Prostate gland (tissue), 2 donors: ENCODE measurements around the gene HCFC1R1. TPM values are rescaled to one million over a fixed set of nuclear protein-coding genes. Genes with fewer than 3 reads are reported as not detected.

Experiments used
- DNase-seq: peaks from one replicate; pipeline ENCODE4 v3.0.0-alpha.2; 2019; ENCODE audit warnings: low spot score
- H3K27ac ChIP-seq, 2 donors: fragments of 200-600 bp; sonication (generic); 2 replicates each; pipeline ENCODE4 v1.5.1; 2017 to 2019
- H3K27me3 ChIP-seq: fragments of 200-600 bp; sonication (generic); replicated peaks from 2 replicates; pipeline ENCODE4 v1.5.1; 2019; ENCODE audit not compliant: insufficient read depth
- H3K36me3 ChIP-seq, 2 donors: fragments of 200-600 bp; sonication (generic); 1 replicate in 1 of 2; 2 replicates in 1 of 2; pipeline versions ENCODE4 v1.5.1 to v1.8.1; 2017 to 2019
- H3K4me1 ChIP-seq: fragments of 200-600 bp; sonication (generic); replicated peaks from 2 replicates; pipeline ENCODE4 v1.5.1; 2019
- H3K4me3 ChIP-seq, 2 donors: fragments of 200-600 bp; sonication (generic); 2 replicates each; pipeline ENCODE4 v1.5.1; 2017 to 2019
- H3K9me3 ChIP-seq: fragments of 200-600 bp; sonication (generic); 2 replicates; pipeline ENCODE4 v1.5.1; 2017
- CTCF ChIP-seq, 4 experiments: fragments of 200-600 bp in 2 of 4; fragments of 450-650 bp in 2 of 4; sonication (generic) in 2 of 4; IDR thresholded peaks; 1 replicate in 3 of 4; 2 replicates in 1 of 4; pipeline ENCODE4 v1.5.1; 2016 to 2019; ENCODE audit warnings: antibody characterized with exemption in 4 of 4, mild to moderate bottlenecking in 2 of 4, moderate library complexity in 2 of 4
- POLR2A ChIP-seq: fragments of 450-650 bp; IDR thresholded peaks from one replicate; pipeline ENCODE4 v1.6.1; 2016; ENCODE audit warnings: antibody characterized with exemption, mild to moderate bottlenecking
- POLR2AphosphoS5 ChIP-seq: sonication (generic); formaldehyde crosslinking; IDR thresholded peaks from one replicate; pipeline ENCODE4 v1.6.1; 2017; ENCODE audit warnings: antibody characterized with exemption
- WGBS: methylation state at CpG from one replicate; pipeline ENCODE4 v1.1.5; 2018; 5-methylcytosine and 5-hydroxymethylcytosine counted together
- intact Hi-C: fragments of 100-400 bp; cut with DNase I; formaldehyde crosslinking; loops from one replicate; pipeline ENCODE4 v1.14.2; 2022
- total RNA-seq, 2 donors: library from RNA; depleted of rRNA; stranded (reverse); fragments of >200 nt; gene quantifications; one replicate each; pipeline ENCODE4 v1.1.0, GENCODE V29; 2016

HCFC1R1 gene
- total RNA-seq, 2 donors from 2014 or later = 52.4 to 67.0 TPM

GRCh38 chr16:3023415-3023668 is 400 bp downstream of the HCFC1R1 start:
- peaks cover 27% of the 10 kb centered on the region for H3K4me1 ChIP-seq
- WGBS = 0% methylated on average over 6 of the region's 6 CpGs
- H3K4me3 ChIP-seq = peak overlapping the region; percentile 38 to 63
- H3K9me3 ChIP-seq = no peaks in the 10 kb centered on the region
- H3K36me3 ChIP-seq = no peaks in the 10 kb centered on the region
- no peaks in the 10 kb centered on the region for H3K27me3 ChIP-seq
- DNase-seq = no peak
- intact Hi-C loops = no loop called here
- TF ChIP-seq POLR2A = no peak
- TF ChIP-seq POLR2AphosphoS5 = no peak
- no peak for TF ChIP-seq CTCF (IDR thresholded peaks at IDR 0.05)
- peak overlapping the region; percentile 89 to 94 for H3K27ac ChIP-seq

GRCh38 chr16:3022684-3023414 is 893 bp downstream of the HCFC1R1 start:
- intact Hi-C loops = no loop called here
- Histone ChIP-seq H3K9me3 (no peaks in the 10 kb centered on the region), H3K27ac (peak overlapping the region; percentile 89 to 94), H3K27me3 (no peaks in the 10 kb centered on the region), H3K4me3 (peak overlapping the region; percentile 38 to 63), H3K4me1 (peaks cover 22% of the 10 kb centered on the region), H3K36me3 (no peaks in the 10 kb centered on the region)
- DNase-seq = no peak
- WGBS = 36% methylated on average over 8 of the region's 8 CpGs
- TF ChIP-seq POLR2AphosphoS5 = no peak
- TF ChIP-seq POLR2A = no peak
- no peak for TF ChIP-seq CTCF (IDR thresholded peaks at IDR 0.05)

GRCh38 chr16:3022208-3022683 is 1.5 kb downstream of the HCFC1R1 start:
- Histone ChIP-seq H3K4me3 (peak overlapping the region; percentile 48 to 54), H3K36me3 (no peaks in the 10 kb centered on the region), H3K4me1 (peaks cover 21% of the 10 kb centered on the region), H3K27ac (peak overlapping the region; percentile 89 to 94), H3K9me3 (no peaks in the 10 kb centered on the region), H3K27me3 (no peaks in the 10 kb centered on the region)
- DNase-seq = peak; percentile 86
- 4% methylated on average over 8 of the region's 8 CpGs for WGBS
- intact Hi-C loops = no loop called here
- TF ChIP-seq POLR2AphosphoS5 (peak; percentile 82), POLR2A (no peak)

GRCh38 chr16:3021449-3022207 is 2.1 kb downstream of the HCFC1R1 start:
- intact Hi-C loops = no loop called here
- Histone ChIP-seq H3K4me1 (peaks cover 21% of the 10 kb centered on the region), H3K4me3 (peak overlapping the region; percentile 48 to 54), H3K36me3 (no peaks in the 10 kb centered on the region), H3K27ac (peak overlapping the region; percentile 89 to 94), H3K27me3 (no peaks in the 10 kb centered on the region), H3K9me3 (no peaks in the 10 kb centered on the region)
- WGBS = 7% methylated on average over 25 of the region's 25 CpGs
- TF ChIP-seq POLR2AphosphoS5 = no peak
- peak in 3 of 4 experiments; percentile 20 to 42 (median 41) for TF ChIP-seq CTCF (IDR thresholded peaks at IDR 0.05)
- TF ChIP-seq POLR2A = no peak
- peak; percentile 57 for DNase-seq

GRCh38 chr16:3020604-3021448 is 2.9 kb downstream of the HCFC1R1 start:
- Histone ChIP-seq H3K27me3 (no peaks in the 10 kb centered on the region), H3K4me1 (peaks cover 21% of the 10 kb centered on the region), H3K27ac (peak overlapping the region; percentile 89 to 94), H3K4me3 (peak overlapping the region; percentile 48 to 54), H3K9me3 (no peaks in the 10 kb centered on the region), H3K36me3 (no peaks in the 10 kb centered on the region)
- intact Hi-C loops = no loop called here
- TF ChIP-seq POLR2A = no peak
- TF ChIP-seq POLR2AphosphoS5 = peak; percentile 82
- DNase-seq = peak; percentile 73
- 1% methylated on average over 51 of the region's 57 CpGs for WGBS
